Stimulated activated CD8-positive, alpha-beta memory T cell treated with anti-CD3 and anti-CD28 coated beads, Interleukin-4, amount 100 ng/mL, for 4 hours (primary cell): ENCODE data around the gene PCBP3.

Experiments
- DNase-seq, 2 donors: peaks; one replicate each; pipeline ENCODE4 v3.0.0-alpha.2; 2020; ENCODE audit warnings: low read depth in 2 of 2, low spot score in 1 of 2

The PCBP3 gene

DNA sequence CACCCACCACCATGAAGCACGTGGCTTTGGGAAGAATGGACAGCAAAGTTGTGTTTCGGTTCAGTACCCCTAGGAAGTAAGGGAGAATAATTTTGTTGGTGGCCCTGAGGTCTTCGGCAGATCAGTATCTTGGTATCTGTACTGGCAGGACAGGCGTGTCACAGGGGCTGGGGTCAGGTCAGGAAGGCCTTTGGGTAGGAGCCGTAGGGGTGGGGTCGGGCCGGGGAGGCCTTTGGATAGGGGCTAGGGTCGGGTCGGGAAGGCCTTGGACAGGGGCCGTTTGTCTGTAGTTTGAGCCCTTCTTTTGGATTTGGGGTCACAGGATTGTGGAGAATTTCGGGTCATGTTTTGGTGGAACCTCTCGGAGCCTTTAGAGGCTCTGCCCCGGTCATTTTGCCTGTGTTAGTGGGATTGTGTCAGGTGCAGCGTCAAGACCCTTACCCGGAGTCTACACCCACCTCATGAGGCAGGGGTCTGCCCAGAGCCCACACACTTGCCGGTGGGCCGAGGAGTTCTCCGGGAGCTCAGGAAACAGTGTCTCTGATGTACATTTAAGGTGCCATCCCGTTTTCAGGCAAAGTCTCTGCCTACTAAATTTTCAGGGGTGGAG lies 262.8 kb downstream of the PCBP3 start:
- no peak for DNase-seq

DNA sequence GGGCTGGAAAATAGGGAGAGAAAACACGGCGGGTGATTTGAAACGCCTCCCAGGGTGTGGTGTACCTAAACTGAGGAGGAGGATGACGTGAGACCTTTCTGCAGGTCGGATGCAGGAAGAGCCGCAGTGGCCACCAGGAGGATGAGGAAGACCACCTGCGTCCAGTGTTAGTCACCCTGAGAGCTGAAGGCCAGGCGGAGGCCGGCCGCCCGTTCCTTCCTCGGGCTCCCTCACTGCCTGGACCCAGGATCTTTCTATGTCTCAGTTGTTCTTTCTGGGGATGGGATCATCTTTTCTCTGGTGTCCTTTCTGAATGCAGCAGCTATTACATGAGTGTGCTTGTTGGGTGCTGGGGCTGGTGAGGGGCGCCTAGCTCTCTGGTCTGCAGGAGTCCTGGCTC lies 263.3 kb downstream of the PCBP3 start:
- no peak for DNase-seq

DNA sequence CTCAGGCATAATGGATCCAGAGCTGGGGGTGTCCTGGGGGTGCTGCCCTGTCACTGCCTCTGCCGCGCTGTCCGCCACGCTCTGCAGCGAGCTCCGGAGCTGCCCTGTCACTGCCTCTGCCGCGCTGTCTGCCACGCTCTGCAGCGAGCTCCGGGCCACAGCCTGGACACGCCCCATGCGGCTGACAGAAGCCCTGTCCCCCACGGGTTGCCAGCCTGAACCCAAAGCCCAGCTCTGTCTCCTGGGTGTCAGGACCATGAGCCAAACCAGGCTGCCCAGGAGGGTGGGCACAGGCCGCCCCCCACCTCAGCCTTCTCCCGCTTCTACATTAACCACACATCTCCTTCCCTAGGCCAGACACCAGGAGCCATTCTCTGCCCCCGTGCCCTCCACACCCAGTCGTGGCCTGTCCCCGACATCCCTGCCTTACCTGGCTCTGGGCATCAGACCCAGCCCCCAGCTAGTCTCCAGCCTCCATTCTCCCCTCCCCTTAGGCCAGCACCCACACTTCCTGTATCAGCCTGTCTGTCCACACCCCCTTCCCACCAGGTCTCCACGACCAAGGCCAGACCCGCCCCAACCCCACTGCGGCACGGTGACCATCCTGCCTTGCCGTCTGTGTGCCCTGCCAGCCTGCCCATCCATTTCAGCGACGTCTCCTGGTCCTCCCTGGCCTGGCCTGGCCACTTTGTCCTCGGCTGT lies 265.2 kb downstream of the PCBP3 start:
- DNase-seq = no peak

DNA sequence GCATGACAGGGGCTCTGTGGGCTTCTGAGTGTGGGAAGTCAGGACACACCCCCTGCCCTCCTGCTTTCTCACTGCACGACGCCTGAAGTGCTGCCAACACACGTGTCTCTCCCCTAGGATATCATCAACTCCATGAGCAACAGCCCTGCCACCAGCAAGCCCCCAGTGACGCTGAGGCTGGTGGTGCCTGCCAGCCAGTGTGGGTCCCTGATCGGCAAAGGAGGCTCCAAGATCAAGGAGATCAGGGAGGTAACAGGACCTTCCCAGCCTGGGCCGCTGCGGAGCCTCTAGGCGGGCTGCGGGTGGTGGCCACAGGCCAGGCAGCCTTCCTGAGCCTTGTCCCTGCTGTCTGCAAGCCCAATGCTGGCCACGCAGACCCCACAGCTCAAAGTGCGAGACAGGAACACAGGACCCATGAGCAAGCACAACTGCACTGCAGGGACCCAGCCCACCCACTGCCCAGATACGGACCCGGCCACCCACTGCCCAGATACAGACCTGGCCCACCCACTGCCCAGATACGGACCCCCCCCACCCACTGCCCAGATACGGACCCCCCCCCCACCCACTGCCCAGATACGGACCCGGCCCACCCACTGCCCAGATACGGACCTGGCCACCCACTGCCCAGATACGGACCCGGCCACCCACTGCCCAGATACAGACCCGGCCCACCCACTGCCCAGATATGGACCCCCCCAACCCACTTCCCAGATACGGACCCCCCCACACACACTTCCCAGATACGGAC lies 265.9 kb downstream of the PCBP3 start:
- no peak for DNase-seq

DNA sequence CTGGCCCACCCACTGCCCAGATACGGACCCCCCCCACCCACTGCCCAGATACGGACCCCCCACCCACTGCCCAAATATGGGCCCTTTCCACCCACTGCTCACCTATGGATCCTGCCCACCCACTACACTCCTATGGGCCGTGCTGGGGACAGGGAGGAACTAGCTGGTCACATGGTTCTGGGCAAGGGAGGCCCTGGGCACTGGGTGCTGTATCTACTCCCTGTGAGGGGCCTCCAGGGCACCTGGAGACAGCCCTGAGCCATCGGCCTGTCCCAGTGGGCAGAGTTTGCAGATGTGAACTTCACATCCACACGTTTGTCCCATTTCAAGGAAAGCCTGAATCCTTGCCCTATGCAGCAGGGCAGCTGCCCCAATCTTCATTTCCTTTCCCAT lies 266.6 kb downstream of the PCBP3 start:
- no peak for DNase-seq

DNA sequence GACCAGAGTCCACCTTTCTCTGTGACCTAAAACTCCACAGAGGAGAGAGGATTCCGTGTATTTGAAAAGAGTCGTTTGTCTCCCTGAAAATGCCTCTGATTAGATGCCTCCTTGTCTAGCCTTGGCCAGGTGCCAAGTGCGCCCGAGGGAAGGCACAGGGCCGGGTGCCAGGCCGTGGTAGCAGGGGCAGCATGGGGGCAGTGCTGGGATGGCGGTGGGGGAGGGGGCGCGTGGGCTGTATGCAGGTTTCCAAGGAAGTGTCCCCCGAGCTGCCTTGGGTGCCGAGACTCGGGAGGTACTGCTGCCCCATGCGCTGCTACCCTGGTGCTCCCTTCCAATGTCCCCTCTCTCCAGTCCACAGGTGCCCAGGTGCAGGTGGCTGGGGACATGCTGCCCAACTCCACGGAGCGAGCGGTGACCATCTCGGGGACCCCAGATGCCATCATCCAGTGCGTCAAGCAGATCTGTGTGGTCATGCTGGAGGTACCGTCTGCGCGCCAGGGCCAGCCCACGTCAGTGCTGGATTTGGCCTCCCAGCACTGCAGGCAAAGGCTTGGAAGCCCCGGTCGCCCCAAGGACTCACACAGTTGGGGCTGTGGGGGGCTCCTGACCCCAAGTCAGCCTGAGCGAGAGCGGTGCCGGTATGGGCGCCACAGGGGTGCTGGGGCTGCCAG lies 267.2 kb downstream of the PCBP3 start:
- DNase-seq = no peak

DNA sequence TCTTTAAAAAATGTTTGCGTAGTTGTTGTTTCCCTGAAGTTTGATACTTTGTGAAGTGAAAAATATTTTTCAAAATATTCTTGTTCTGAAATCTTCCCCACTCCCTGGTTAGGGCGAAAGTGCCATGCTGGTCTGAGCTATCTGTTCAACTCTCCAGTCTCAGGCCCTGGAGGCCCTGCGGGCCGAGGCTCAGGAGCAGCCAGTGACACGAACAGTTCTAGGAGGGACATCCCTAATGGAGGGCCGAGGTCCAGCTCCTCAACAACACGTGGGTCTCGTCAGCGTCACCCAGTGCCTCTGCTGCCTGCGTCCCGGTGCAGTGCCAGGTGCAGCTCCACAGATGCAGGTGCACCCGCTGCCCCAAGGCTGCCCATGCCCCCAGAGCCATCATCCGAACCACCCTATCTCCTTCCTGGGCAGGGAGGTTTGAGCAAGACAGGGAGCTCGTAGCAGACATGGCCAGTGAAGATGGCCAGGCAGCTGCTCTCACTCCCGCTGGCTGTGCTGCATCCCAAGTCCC lies 268.3 kb downstream of the PCBP3 start:
- DNase-seq = no peak

DNA sequence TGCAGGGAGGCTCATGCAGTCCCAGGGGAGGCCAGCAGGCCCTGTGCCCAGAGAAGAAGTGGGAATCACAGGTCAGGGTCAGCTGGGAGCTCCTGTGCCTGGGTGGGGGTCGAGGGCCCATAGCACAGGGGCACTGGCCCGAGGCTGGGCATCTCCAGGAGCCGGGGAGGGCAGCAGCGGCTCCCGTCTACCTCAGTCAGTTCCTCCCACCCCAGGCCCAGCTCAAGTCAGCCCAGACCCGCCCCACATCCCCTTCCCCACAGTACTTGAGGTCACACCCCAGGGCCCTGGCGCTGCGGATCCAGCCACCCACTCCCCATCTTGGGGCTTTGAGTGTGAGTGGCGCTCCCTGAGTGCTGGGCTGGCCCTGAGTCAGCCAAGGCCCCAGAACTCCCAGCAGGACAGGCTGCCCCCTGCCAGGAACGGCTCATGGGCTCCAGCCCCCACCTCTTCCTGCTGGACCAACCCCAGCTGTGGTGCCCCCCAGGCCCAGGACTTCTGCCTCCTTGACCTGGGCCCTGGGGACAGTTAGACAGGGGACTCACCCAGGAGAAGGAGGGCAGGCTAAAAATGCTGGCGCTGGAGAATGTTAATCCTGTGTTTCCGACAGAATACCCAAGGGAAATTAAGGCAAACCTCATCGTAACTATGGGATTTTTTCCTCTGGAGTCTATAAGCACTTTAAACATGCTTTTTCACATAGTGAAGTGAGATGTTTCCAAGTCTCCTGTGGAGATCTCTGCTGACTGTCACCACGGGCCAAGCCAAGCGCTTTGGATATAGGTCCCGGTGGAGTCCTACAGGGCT lies 269.3 kb downstream of the PCBP3 start:
- no peak for DNase-seq

DNA sequence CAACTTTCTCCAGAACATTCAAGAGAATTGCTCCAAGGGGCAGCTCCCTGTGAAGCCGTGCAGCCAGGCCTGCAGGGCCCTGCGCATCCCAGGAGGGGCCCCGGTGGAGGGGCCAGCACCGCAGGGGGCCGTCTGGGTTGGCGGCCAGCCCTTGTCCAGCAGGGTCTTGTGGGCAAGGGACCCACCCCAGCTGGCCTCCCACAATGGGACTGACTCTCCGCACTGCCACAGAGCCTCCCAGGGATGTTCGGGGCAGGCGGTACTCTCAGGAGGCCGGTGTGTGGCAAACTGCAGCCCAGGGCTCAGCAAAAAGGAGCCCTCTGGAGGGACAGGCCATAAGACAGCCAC lies 269.9 kb downstream of the PCBP3 start:
- no peak for DNase-seq

DNA sequence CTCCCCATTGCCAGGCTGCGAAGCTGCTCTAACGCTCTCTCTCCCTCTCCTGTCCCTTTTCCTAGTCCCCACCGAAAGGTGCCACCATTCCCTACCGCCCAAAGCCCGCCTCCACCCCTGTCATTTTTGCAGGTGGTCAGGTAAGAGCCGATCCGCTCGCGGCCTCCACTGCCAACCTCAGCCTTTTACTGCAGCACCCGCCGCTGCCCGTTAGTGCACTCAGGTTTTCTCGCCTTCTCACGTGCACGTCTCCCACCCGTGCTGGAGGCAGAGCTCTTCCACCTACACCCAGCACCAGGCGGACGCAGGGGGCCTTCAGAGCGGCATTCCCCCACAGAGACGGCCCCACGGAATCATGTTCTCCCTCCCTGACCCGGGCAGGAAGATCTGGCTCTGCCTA lies 270.4 kb downstream of the PCBP3 start:
- no peak for DNase-seq

DNA sequence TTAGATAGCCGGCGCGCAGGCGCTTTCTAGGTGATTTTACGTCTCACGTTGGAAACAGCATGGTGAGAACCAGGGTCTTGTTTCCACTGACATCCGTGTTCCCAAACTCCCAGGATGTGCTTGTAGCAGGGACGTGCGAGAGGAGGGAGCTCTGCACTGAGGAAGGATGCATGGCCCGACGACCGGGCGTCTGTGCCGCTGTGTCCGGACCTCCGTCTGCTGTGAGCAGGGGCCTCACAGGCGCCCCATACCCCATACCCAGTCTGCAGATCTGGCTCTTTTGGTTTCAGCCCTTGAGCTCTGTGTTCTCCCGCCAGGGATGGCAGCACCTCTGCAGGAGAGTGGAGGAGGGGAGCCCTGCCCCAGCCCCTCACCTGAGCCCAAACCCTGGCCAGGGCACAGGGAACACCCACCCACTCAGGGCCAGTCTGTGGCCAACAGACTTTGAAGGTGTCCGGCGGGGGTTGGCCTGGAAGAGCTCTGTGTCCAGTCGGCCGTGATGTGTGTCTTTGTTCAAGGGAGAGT lies 270.9 kb downstream of the PCBP3 start:
- DNase-seq = no peak

DNA sequence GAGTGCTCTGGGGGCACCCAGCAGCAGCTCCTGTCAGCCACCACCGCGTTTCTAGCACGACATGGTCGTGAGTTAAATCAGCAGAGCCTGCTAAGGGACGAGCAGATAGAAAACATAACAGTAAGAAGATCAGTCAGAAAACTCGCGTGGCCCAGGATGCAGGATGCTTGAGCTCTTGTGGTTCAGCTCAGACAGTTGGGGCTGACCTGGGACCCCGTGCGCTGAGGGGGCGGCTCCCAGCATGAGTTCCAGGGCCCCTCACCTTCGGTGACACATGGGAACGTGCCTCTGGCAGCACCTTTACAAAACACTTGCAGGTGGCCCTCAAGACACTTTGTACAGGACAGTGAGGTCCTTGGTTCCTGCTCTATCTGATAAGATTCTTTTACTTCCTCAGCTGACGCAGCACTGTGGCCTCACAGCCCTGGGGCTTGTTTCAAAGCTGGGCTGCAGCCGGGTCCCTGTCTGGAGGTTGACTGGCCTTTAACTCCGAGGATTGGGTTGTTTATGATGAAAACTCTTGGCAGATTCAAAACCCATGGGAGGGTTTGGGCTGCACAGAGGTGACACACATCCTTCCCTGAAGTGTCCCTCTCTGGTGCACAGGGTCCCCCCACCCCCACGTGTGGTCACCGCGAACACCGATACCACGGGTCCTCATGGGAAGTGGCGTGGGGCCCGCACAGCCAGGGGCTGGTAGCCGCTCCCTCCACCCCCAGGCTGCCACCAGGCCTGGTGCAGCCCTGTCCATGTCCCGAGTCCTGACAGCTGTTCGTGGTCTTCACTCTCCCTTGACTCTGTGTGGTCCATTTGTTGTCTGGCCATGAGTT lies 272.7 kb downstream of the PCBP3 start:
- no peak for DNase-seq

DNA sequence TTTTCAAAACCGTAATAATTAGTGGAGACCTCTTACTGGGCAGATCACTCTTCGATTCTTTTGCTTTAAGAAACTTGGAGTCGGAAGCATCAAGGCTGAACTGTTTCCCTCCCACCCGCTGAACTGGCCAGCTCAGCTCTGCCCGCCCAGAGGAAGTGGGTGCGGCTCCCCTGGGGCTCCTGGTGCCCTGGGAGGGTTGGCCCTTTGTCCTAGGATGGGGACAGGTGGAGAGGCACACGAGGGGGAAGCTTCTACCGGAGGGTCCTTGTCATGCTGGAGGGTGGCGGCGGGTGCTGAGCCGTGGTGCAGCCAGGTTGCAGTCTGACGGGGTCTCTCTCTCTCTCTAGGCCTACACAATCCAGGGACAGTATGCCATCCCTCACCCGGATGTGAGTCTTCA lies 273.7 kb downstream of the PCBP3 start:
- no peak for DNase-seq

DNA sequence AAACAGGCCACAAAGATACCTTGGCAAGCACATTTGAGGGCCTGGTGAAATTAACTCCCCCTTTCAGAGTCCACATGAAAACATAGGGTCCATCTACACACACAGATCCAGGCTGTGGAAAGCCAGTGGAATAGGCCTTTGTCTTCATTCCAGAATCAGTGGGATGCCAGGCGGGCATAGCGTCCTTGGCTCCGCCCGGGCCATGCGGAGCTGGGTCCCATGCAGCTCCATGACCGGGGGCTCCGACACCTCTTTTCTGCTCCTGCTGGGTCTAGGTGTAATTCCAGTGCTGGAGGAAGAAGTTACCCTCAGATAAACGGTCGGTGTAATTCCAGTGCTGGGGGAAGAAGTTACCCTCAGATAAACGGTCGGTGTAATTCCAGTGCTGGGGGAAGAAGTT lies 274.5 kb downstream of the PCBP3 start:
- DNase-seq = no peak

DNA sequence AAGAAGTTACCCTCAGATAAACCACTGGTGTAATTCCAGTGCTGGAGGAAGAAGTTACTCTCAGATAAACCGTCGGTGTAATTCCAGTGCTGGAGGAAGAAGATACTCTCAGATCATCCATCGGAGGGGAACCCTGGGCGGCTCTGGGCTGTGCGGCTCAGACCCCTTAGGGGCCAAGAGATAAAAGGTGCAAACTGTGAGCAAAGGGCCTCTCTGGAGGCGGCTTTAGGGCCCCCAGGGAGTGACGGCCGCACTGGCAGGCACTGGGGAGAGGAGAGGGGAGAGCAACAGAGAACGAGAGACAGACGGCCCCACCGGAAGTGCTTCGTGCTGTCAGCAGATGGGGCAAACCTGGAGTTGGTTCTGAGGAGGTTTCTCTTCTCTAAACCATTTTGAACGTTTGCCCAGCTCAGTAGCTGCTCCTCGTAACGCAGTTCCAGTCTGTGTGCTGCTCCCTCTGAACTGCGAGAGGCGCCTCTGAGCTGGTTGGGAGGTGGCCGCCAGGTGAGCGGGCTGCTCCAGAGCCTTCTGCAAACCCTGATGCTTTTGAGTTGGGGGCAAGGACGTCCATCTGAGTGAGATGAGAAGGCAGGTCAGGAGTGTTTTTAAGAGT lies 275.4 kb downstream of the PCBP3 start:
- DNase-seq = no peak

DNA sequence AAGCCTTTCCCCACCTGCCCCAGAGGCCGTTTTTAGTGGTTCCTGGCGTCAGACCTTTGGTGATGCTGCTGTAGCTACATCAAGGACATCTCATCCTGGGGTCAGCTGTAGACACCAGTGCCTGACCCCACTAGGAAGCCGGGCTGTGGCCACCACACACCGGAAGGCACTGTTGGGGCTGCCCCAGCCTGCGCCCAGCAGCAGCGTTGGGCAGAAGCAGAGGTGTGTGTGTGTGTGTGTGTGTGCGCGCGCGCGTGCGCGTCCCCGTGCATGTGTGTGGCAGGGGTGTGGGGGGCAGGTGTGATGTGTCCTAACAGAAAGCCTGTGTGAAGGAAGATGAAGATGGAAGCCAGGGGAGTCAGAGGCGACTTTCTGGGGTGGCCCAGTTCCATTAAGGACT lies 276.1 kb downstream of the PCBP3 start:
- DNase-seq = no peak

DNA sequence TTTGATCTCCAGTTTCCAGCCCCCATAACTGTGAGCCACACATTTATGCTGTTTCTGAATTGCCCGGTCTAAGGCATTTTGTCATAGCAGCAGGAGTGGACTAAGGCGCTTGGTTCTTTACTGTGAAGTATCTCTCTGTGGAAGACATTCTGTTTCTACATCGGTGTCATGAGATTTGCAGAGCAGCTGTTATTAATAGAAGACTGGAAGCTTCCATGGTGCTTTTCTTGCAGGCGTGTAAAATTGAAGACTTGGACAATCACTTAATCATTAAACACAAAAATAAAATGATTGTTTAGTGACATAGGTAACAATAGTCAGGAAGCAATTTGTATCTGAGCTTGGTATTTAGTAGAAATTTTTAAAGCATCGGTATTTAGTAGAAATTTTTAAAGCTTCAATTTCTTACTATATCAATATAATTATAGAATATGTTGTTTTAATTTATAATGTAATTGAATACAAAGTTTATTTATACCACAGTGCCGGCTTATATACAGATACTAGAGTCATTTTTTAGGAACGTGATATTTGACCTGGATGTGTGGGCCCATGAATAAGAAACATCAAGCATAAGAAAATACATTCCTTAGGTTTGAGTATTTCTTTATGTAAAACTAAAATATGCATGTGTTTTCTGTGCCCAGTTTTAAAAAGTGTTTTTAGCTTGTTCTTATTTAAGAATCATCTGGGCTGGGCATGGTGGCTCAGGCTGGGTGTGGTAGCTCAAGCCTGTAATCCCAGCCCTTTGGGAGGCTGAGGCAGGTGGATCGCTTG lies 277.5 kb downstream of the PCBP3 start:
- DNase-seq = no peak

DNA sequence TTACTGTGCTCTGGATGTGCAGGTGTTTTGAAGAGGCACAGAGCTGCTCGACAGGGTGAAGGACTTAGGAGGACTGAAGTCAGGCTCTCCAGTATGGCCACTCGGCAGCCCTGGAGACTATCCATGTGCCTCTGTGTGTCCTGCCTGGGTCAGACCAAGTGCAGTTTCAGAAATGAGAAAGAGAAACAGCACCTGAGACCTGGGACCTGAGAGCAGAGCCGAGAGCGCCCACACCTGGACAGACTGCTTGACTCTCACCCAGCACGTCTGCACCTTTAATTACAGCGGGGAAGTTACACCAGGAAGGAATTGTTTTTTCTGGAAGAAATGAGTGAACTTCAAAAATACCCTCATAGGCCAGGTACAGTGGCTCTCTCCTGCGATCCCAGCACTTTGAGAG lies 278.4 kb downstream of the PCBP3 start:
- no peak for DNase-seq

DNA sequence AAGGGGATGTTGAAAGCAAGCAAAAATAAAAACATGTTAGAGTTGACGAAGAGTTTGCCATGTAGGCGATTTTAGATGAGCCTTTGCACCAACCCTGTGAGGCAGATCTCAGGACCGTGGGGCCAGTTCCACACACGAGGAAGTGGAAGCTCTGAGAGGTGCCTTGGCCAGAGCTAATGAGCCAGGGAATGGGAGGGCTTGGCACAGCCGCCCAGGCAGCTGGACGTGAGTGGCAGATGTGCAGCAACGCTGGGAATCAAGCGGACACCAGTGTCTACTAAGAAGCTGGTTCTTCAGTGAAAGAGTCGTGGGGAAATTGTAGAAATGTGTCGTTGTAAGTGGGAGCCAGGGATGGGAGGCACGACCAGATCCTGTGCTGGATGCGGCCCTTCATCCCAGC lies 279.1 kb downstream of the PCBP3 start:
- DNase-seq = no peak
